Kidney (tissue), 14 donors: Measurements from ENCODE around the gene ZRANB2. TPM values are rescaled to one million over a fixed set of nuclear protein-coding genes. Genes with fewer than 3 reads are reported as not detected.

Source experiments
- DNase-seq, 5 donors: peaks; one replicate each; pipeline ENCODE4 v3.0.0-alpha.2; 2013 to 2020
- FAIRE-seq: peaks from 2 replicates; lab custom pipeline; 2012; peaks lifted over from hg19 to GRCh38; lab: Jason Lieb, UNC
- H3K27ac ChIP-seq, 2 donors: one replicate each; pipeline ENCODE4 v1.7.0; 2013; ENCODE audit warnings: low read depth in 2 of 2, low read length in 2 of 2, inconsistent platforms in 1 of 2
- H3K27me3 ChIP-seq: one replicate; pipeline ENCODE4 v1.7.1; 2013; ENCODE audit warnings: low read length, inconsistent platforms; ENCODE audit not compliant: control insufficient read depth, insufficient read depth
- H3K36me3 ChIP-seq, 3 donors: one replicate each; pipeline versions ENCODE4 v1.7.0 to v1.7.1; 2013; ENCODE audit warnings: low read length in 3 of 3, control low read depth in 1 of 3, inconsistent platforms in 1 of 3; ENCODE audit not compliant: insufficient read depth in 3 of 3, control insufficient read depth in 2 of 3
- H3K4me1 ChIP-seq, 3 donors: one replicate each; pipeline versions ENCODE4 v1.7.0 to v1.7.1; 2013; ENCODE audit warnings: low read length in 3 of 3, inconsistent platforms in 1 of 3, low read depth in 1 of 3; ENCODE audit not compliant: control insufficient read depth in 2 of 3, insufficient read depth in 2 of 3
- H3K4me3 ChIP-seq, 3 donors: one replicate each; pipeline versions ENCODE4 v1.7.0 to v1.8.1; 2013; ENCODE audit warnings: low read length in 3 of 3, control low read depth in 1 of 3, inconsistent platforms in 1 of 3
- H3K9ac ChIP-seq, 3 donors: one replicate each; pipeline versions ENCODE4 v1.7.0 to v1.7.1; 2013; ENCODE audit warnings: low read length in 3 of 3, control low read depth in 1 of 3, inconsistent platforms in 1 of 3
- H3K9me3 ChIP-seq, 3 donors: one replicate each; pipeline versions ENCODE4 v1.7.0 to v1.7.1; 2013; ENCODE audit warnings: low read length in 3 of 3, control low read depth in 1 of 3, inconsistent platforms in 1 of 3; ENCODE audit not compliant: control insufficient read depth in 2 of 3, insufficient read depth in 1 of 3
- CTCF ChIP-seq: IDR thresholded peaks from 3 replicates; pipeline ENCODE4 v1.5.1; 2012; ENCODE audit warnings: mild to moderate bottlenecking, moderate library complexity, borderline replicate concordance; ENCODE audit not compliant: insufficient read depth; ENCODE audit errors: extremely low read depth
- intact Hi-C: fragments of 100-400 bp; cut with DNase I; formaldehyde crosslinking; loops from one replicate; pipeline ENCODE4 v1.11.1; 2022
- polyA plus RNA-seq: library from polyadenylated mRNA; stranded (reverse); fragments of 350-450 nt; fragmentation: Illumina TruSeq; extraction: RNeasy Lipid Tissue Mini Kit (QIAGEN cat#74804); gene quantifications from one replicate; pipeline ENCODE4 v1.2.3, GENCODE V29; 2014; ENCODE audit warnings: low read depth, low replicate concordance; ENCODE audit not compliant: insufficient read depth
- total RNA-seq: library from RNA; stranded (reverse); fragmentation: NEBNext Ultra II Directional; extraction: Animal tissue kit (Norgen Biotek cat#: 25700); gene quantifications from one replicate; pipeline ENCODE4 v1.2.1, GENCODE V29; 2021
- donor health status: control.
- donor health status: control.
- donor health status: control.
- donor health status: control.
- donor health status: control.
- donor health status: DM: yes; HTN: yes; CAD: no.
- donor health status: Normal renal cell carcinoma (clear cell type).

The ZRANB2 gene
- total and polyA plus RNA-seq, 2 donors from 2014 or later, result 37.7 to 78.8 TPM

GRCh38 chr1:71089536-71090270, 8.9 kb upstream of the ZRANB2 start:
- Histone ChIP-seq H3K27ac (no peak overlapping the region), H3K4me3 (no peak overlapping the region), H3K36me3 (no peaks in the 10 kb centered on the region), H3K4me1 (no peaks in the 10 kb centered on the region), H3K9me3 (no peaks in the 10 kb centered on the region), H3K9ac (no peak overlapping the region), H3K27me3 (no peaks in the 10 kb centered on the region)
- FAIRE-seq (no peak), DNase-seq (no peak)
- TF ChIP-seq CTCF, result no peak
- intact Hi-C loops, result no loop called here

GRCh38 chr1:71088645-71089287, 7.9 kb upstream of the ZRANB2 start:
- Histone ChIP-seq H3K36me3 (no peaks in the 10 kb centered on the region), H3K4me1 (no peaks in the 10 kb centered on the region), H3K27ac (no peak overlapping the region), H3K4me3 (no peak overlapping the region), H3K9ac (no peak overlapping the region), H3K9me3 (no peaks in the 10 kb centered on the region), H3K27me3 (no peaks in the 10 kb centered on the region)
- intact Hi-C loops, result no loop called here
- no peak for FAIRE-seq
- TF ChIP-seq CTCF, result no peak
- no peak for DNase-seq

GRCh38 chr1:71087713-71088112, 6.9 kb upstream of the ZRANB2 start:
- H3K4me1 ChIP-seq, result no peaks in the 10 kb centered on the region
- no peak overlapping the region for H3K4me3 ChIP-seq
- DNase-seq (no peak), FAIRE-seq (no peak)
- no peaks in the 10 kb centered on the region for H3K36me3 ChIP-seq
- no peak for TF ChIP-seq CTCF
- H3K9ac ChIP-seq, result no peak overlapping the region
- no peaks in the 10 kb centered on the region for H3K27me3 ChIP-seq
- intact Hi-C loops, result no loop called here
- H3K27ac ChIP-seq, result no peak overlapping the region
- no peaks in the 10 kb centered on the region for H3K9me3 ChIP-seq
